SK-N-SH (cell line): Measurements from ENCODE around the gene LPIN1.

ENCODE experiments used
- GABPA ChIP-seq: IDR thresholded peaks from 2 replicates; pipeline ENCODE4 v1.4.0; 2012; ENCODE audit warnings: low read depth, mild to moderate bottlenecking
- NRF1 ChIP-seq: IDR thresholded peaks from 2 replicates; pipeline ENCODE4 v1.6.1; 2012; ENCODE audit warnings: low read depth, mild to moderate bottlenecking, low read length
- POLR2AphosphoS5 ChIP-seq: IDR thresholded peaks from 2 replicates; pipeline ENCODE4 v1.6.1; 2012; ENCODE audit warnings: low read depth, low read length
- RFX5 ChIP-seq: IDR thresholded peaks from 2 replicates; pipeline ENCODE4 v1.6.1; 2012; ENCODE audit warnings: mild to moderate bottlenecking, improper control_type of control experiment, low read length
- SIN3A ChIP-seq: IDR thresholded peaks from 2 replicates; pipeline ENCODE4 v1.6.1; 2012; ENCODE audit warnings: low read depth, mild to moderate bottlenecking, low read length, moderate library complexity, borderline replicate concordance
- SMC3 ChIP-seq: IDR thresholded peaks from 2 replicates; pipeline ENCODE4 v1.6.1; 2012; ENCODE audit warnings: low read depth, low read length, improper control_type of control experiment
- TAF1 ChIP-seq: IDR thresholded peaks from 2 replicates; pipeline ENCODE4 v1.6.1; 2012; ENCODE audit warnings: low read depth, mild to moderate bottlenecking, low read length, moderate library complexity, borderline replicate concordance
- TF ChIP-seq, protein P1 (sequence below): fragments of 200-600 bp; sonication (generic); IDR thresholded peaks from 2 replicates; pipeline ENCODE4 v1.6.1; 2017; ENCODE audit warnings: antibody characterized with exemption, mild to moderate bottlenecking, moderate library complexity
- TF ChIP-seq, protein P2 (sequence below): IDR thresholded peaks from 2 replicates; pipeline ENCODE4 v1.6.1; 2012; ENCODE audit warnings: mild to moderate bottlenecking, low read depth, low read length, moderate library complexity

- no peak for TF ChIP-seq TAF1
- TF ChIP-seq, protein P1, sequence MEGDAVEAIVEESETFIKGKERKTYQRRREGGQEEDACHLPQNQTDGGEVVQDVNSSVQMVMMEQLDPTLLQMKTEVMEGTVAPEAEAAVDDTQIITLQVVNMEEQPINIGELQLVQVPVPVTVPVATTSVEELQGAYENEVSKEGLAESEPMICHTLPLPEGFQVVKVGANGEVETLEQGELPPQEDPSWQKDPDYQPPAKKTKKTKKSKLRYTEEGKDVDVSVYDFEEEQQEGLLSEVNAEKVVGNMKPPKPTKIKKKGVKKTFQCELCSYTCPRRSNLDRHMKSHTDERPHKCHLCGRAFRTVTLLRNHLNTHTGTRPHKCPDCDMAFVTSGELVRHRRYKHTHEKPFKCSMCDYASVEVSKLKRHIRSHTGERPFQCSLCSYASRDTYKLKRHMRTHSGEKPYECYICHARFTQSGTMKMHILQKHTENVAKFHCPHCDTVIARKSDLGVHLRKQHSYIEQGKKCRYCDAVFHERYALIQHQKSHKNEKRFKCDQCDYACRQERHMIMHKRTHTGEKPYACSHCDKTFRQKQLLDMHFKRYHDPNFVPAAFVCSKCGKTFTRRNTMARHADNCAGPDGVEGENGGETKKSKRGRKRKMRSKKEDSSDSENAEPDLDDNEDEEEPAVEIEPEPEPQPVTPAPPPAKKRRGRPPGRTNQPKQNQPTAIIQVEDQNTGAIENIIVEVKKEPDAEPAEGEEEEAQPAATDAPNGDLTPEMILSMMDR = no peak
- TF ChIP-seq, protein P2, sequence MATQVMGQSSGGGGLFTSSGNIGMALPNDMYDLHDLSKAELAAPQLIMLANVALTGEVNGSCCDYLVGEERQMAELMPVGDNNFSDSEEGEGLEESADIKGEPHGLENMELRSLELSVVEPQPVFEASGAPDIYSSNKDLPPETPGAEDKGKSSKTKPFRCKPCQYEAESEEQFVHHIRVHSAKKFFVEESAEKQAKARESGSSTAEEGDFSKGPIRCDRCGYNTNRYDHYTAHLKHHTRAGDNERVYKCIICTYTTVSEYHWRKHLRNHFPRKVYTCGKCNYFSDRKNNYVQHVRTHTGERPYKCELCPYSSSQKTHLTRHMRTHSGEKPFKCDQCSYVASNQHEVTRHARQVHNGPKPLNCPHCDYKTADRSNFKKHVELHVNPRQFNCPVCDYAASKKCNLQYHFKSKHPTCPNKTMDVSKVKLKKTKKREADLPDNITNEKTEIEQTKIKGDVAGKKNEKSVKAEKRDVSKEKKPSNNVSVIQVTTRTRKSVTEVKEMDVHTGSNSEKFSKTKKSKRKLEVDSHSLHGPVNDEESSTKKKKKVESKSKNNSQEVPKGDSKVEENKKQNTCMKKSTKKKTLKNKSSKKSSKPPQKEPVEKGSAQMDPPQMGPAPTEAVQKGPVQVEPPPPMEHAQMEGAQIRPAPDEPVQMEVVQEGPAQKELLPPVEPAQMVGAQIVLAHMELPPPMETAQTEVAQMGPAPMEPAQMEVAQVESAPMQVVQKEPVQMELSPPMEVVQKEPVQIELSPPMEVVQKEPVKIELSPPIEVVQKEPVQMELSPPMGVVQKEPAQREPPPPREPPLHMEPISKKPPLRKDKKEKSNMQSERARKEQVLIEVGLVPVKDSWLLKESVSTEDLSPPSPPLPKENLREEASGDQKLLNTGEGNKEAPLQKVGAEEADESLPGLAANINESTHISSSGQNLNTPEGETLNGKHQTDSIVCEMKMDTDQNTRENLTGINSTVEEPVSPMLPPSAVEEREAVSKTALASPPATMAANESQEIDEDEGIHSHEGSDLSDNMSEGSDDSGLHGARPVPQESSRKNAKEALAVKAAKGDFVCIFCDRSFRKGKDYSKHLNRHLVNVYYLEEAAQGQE = no peak
- no peak for TF ChIP-seq POLR2AphosphoS5
- TF ChIP-seq NRF1 = no peak
- TF ChIP-seq SMC3 = no peak
- no peak for TF ChIP-seq GABPA
- no peak for TF ChIP-seq RFX5
- no peak for TF ChIP-seq SIN3A
These were observed 95.9 kb downstream of the LPIN1 start for GRCh38 chr2:11842336-11842735.
